ENCODE data around the gene PICALM.

DNA sequence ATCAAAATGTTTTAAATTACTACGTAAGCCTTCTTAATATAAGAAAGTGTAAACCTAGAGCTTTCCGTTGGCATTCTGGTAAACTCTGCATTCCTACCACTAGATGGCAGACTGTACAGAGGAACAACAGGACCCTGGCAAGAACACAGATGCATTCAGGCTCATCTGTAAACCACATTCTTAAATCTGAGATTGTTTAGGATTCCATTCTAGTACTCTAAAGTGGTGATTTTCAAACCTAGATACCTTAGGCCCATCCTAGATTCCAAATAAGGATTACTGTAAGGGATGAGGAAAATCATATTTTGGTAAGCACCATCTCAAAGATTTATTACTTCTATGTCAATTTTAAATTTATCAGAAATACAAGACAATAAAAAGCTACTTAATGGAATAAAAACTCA is 26.9 kb downstream of the PICALM start:
- no peak for TF ChIP-seq MYC (IDR thresholded peaks at IDR 0.05; ENCODE audit: low read depth, low read length)
- TF ChIP-seq, protein P1, sequence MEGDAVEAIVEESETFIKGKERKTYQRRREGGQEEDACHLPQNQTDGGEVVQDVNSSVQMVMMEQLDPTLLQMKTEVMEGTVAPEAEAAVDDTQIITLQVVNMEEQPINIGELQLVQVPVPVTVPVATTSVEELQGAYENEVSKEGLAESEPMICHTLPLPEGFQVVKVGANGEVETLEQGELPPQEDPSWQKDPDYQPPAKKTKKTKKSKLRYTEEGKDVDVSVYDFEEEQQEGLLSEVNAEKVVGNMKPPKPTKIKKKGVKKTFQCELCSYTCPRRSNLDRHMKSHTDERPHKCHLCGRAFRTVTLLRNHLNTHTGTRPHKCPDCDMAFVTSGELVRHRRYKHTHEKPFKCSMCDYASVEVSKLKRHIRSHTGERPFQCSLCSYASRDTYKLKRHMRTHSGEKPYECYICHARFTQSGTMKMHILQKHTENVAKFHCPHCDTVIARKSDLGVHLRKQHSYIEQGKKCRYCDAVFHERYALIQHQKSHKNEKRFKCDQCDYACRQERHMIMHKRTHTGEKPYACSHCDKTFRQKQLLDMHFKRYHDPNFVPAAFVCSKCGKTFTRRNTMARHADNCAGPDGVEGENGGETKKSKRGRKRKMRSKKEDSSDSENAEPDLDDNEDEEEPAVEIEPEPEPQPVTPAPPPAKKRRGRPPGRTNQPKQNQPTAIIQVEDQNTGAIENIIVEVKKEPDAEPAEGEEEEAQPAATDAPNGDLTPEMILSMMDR (IDR thresholded peaks at IDR 0.05; ENCODE audit: extremely low read depth in 1 of 2, insufficient read depth in 1 of 2, low read depth in 1 of 2, low read length in 2 of 2): peak; percentile 66
- TF ChIP-seq POLR2A (IDR thresholded peaks at IDR 0.05; ENCODE audit: low read depth, low read length): no peak
- no peak for TF ChIP-seq POLR2AphosphoS5 (IDR thresholded peaks at IDR 0.05; ENCODE audit: insufficient read depth, low read depth, low read length)
- no peak for TF ChIP-seq EZH2 (IDR thresholded peaks at IDR 0.05; ENCODE audit: borderline replicate concordance, low read depth, low read length, severe bottlenecking)
- no peak for TF ChIP-seq JUN (IDR thresholded peaks at IDR 0.05; ENCODE audit: borderline replicate concordance, insufficient read depth, insufficient read length, low read depth)
- TF ChIP-seq GATA2 (IDR thresholded peaks at IDR 0.05; ENCODE audit: insufficient read depth, insufficient read length, low read depth, low read length): no peak
- TF ChIP-seq FOS (IDR thresholded peaks at IDR 0.05; ENCODE audit: borderline replicate concordance, insufficient read depth, low read length): no peak
- TF ChIP-seq, protein P2, sequence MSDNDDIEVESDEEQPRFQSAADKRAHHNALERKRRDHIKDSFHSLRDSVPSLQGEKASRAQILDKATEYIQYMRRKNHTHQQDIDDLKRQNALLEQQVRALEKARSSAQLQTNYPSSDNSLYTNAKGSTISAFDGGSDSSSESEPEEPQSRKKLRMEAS (IDR thresholded peaks at IDR 0.05; ENCODE audit: insufficient read depth, insufficient read length): no peak

Data from endothelial cell of umbilical vein (primary cell).